ENCODE measurements around the gene FBXW7. TPM values are rescaled to one million over a fixed set of nuclear protein-coding genes. Genes with fewer than 3 reads are reported as not detected.

The FBXW7 gene
- total RNA-seq, 4 donors from 2014 or later: 63.1 to 97.6 (median 70.7) TPM

DNA sequence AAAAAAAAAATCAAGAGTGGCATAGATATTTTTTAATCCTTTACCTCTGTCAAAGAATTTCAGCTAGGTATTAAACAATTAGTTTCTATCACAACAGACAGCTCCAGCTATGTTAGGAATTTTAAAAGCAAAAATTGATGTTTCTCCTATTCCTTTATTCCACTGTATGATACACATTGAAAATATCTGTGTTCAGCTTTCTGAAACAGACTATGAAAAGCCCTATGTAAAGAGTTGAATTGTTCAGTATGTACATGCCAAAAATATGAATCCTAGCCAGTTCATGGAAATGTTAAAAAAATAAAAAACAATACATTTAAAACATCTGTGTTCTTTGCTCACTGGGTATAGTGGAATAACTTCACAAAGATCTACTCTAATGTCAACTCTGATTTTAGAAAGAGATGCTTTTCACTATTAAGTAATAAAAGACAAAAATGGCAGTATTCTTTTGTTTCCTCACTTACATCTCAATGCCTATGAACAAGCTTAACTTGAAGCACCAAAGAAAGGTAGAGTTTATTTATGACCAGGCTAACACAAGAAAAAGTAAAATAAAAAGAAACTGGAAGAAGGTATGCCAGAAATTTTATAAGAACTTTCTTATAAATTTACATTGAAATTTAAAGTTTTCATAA, 32.1 kb downstream of the FBXW7 start:
- no peak for TF ChIP-seq POLR2A (IDR thresholded peaks at IDR 0.05; ENCODE audit: low read depth)
- TF ChIP-seq EP300 (IDR thresholded peaks at IDR 0.05): no peak
- no peak for TF ChIP-seq POLR2AphosphoS5 (IDR thresholded peaks at IDR 0.05)
- TF ChIP-seq, protein P1, sequence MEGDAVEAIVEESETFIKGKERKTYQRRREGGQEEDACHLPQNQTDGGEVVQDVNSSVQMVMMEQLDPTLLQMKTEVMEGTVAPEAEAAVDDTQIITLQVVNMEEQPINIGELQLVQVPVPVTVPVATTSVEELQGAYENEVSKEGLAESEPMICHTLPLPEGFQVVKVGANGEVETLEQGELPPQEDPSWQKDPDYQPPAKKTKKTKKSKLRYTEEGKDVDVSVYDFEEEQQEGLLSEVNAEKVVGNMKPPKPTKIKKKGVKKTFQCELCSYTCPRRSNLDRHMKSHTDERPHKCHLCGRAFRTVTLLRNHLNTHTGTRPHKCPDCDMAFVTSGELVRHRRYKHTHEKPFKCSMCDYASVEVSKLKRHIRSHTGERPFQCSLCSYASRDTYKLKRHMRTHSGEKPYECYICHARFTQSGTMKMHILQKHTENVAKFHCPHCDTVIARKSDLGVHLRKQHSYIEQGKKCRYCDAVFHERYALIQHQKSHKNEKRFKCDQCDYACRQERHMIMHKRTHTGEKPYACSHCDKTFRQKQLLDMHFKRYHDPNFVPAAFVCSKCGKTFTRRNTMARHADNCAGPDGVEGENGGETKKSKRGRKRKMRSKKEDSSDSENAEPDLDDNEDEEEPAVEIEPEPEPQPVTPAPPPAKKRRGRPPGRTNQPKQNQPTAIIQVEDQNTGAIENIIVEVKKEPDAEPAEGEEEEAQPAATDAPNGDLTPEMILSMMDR (IDR thresholded peaks at IDR 0.05): no peak

DNA sequence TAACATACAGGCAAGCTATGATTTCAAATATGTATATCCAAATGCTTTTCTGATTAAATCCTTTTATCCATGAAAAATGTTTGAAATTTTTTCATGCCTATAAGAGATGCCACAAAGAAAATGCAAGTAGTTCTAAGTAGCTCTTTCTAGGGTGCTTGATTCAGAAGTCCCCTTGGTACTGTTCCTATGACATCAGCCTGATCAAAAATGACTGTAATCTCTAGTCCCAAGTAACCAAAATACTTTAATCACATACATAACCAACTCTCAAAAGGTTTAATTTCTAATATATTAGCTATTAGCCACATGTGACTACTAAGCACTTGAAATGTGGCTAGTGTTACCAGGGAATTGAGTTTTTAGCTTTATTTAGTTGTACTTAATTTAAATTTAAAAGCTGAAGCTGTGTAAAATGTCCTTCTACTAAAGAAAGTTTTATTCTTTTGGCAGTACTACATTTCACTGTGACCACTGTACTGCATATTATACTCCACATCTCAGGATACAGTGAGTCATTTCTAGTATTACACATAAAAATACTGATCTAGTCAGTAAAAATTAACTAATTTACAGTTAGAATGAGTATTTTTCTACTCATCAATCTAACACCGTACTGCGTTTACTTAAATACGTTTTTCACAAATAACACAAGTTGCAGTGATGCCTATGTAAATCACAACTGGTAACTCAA, 33.9 kb downstream of the FBXW7 start:
- Histone ChIP-seq H3K4me1 (peaks cover 0 to 6% (median 3%) of the 10 kb centered on the region in 4 donors), H3K9me3 (no peaks in the 10 kb centered on the region), H3K27me3 (no peaks in the 10 kb centered on the region), H3K27ac (replicated peaks in 1 of 4) (no peak overlapping the region), H3K4me3 (no peak overlapping the region), H3K36me3 (no peaks in the 10 kb centered on the region)
- TF ChIP-seq, protein P1 (IDR thresholded peaks at IDR 0.05): no peak
- TF ChIP-seq POLR2A (IDR thresholded peaks at IDR 0.05; ENCODE audit: low read depth) (no peak), POLR2AphosphoS5 (IDR thresholded peaks at IDR 0.05) (no peak), EP300 (IDR thresholded peaks at IDR 0.05) (no peak)
- WGBS: 94% methylated on average over 3 of the region's 3 CpGs
- DNase-seq (ENCODE audit: extremely low spot score): no peak
- intact Hi-C loops (cut with DNase I): no loop called here

More for the DNA sequence above, 32.1 kb downstream of the FBXW7 start:
- Histone ChIP-seq H3K4me1 (peaks cover 0 to 6% (median 3%) of the 10 kb centered on the region in 4 donors), H3K27me3 (no peaks in the 10 kb centered on the region), H3K9me3 (no peaks in the 10 kb centered on the region), H3K27ac (replicated peaks in 1 of 4) (no peak overlapping the region), H3K4me3 (no peak overlapping the region), H3K36me3 (no peaks in the 10 kb centered on the region)
- intact Hi-C loops (cut with DNase I): no loop called here
- no peak for DNase-seq (ENCODE audit: extremely low spot score)

DNA sequence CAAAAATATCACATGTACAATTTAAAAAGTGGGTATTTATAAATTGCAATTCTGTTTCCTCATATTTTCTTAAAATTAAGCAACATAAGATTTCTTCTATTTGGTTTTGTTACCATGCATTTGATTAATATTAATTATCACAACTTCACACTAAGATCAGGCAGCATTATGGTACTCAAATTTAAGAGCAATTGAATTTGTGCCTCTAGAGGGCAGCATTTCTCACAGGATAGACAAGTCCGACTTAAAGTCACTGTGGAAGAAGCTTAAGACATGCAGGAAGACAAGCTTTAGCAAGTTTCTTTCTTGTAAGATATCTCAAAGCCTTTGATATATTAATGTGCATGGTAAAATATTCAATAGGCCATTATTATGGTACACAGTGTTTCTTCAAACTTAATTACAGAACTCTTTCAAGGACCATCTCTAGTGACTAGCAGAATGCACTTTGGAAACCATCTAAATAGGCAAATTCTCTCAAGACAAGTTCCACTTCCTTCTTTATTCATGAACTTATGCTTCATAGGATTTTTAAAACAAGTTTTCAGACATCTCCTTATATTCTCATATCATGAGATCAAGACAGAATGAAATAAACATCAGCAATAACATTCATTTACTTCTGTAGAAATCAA, 35.0 kb downstream of the FBXW7 start:
- no peaks in the 10 kb centered on the region for H3K9me3 ChIP-seq
- no peaks in the 10 kb centered on the region for H3K36me3 ChIP-seq
- TF ChIP-seq POLR2AphosphoS5 (IDR thresholded peaks at IDR 0.05) (no peak), POLR2A (IDR thresholded peaks at IDR 0.05; ENCODE audit: low read depth) (no peak), EP300 (IDR thresholded peaks at IDR 0.05) (no peak)
- TF ChIP-seq, protein P1 (IDR thresholded peaks at IDR 0.05): peak; percentile 69 to 76 (median 73)
- WGBS: 0% methylated on average over 1 of the region's 1 CpG
- H3K4me1 ChIP-seq: peaks cover 0 to 6% (median 3%) of the 10 kb centered on the region in 4 donors
- H3K4me3 ChIP-seq: no peak overlapping the region
- DNase-seq (ENCODE audit: extremely low spot score): no peak
- no peak overlapping the region for H3K27ac ChIP-seq (replicated peaks in 1 of 4)
- intact Hi-C loops (cut with DNase I): loop anchor here (1.0 kb wide), 1 partner anchor 139 kb away; no protein-coding TSS in a partner anchor
- H3K27me3 ChIP-seq: no peaks in the 10 kb centered on the region

DNA sequence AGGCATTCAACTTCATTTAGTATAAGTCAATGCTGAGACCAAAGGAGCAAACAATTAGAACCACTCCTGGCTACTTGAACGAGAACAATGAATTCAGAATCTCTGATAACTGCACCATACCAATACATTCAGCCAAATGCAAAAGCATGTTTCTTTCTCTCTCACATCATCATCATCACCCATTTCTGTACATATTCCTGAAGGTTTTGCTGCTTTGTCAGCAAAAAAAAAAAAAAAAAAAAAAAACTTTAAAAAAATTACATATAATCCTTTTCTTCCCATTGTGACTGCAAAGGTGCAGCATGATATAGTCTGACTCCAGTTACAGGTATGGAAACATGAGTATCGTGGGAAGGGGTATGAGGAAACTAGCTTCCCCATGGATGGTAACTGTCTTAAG, 35.6 kb downstream of the FBXW7 start:
- Histone ChIP-seq H3K27ac (replicated peaks in 1 of 4) (no peak overlapping the region), H3K27me3 (no peaks in the 10 kb centered on the region), H3K36me3 (no peaks in the 10 kb centered on the region), H3K4me1 (peaks cover 0 to 6% (median 3%) of the 10 kb centered on the region in 4 donors), H3K4me3 (no peak overlapping the region), H3K9me3 (no peaks in the 10 kb centered on the region)
- no peak for DNase-seq (ENCODE audit: extremely low spot score)
- WGBS: 78% methylated on average over 2 of the region's 2 CpGs
- TF ChIP-seq POLR2A (IDR thresholded peaks at IDR 0.05; ENCODE audit: low read depth): no peak
- no peak for TF ChIP-seq EP300 (IDR thresholded peaks at IDR 0.05)
- no peak for TF ChIP-seq POLR2AphosphoS5 (IDR thresholded peaks at IDR 0.05)
- TF ChIP-seq, protein P1 (IDR thresholded peaks at IDR 0.05): no peak
- intact Hi-C loops (cut with DNase I): loop anchor here (1.0 kb wide), 1 partner anchor 140 kb away; no protein-coding TSS in a partner anchor
